Stomach (tissue), 19 donors: ENCODE results near the gene COMTD1. TPM values are rescaled to one million over a fixed set of nuclear protein-coding genes. Genes with fewer than 3 reads are reported as not detected.

Experiments used
- DNase-seq, 2 donors: peaks; one replicate each; pipeline versions ENCODE4 v3.0.0 to v3.0.0-alpha.2; 2013 to 2019
- H3K27ac ChIP-seq, 5 donors: fragments of 200-600 bp in 4 of 5; sonication (generic) in 4 of 5; one replicate each; pipeline ENCODE4 v1.5.1; 2013 to 2019; ENCODE audit warnings: mild to moderate bottlenecking in 1 of 5, moderate library complexity in 1 of 5
- H3K27me3 ChIP-seq, 3 donors: fragments of 200-600 bp; sonication (generic); one replicate each; pipeline ENCODE4 v1.5.1; 2017 to 2019; ENCODE audit warnings: mixed run types in 1 of 3
- H3K36me3 ChIP-seq, 4 donors: fragments of 200-600 bp; sonication (generic); 1 replicate in 3 of 4; 2 replicates in 1 of 4; pipeline ENCODE4 v1.5.1; 2016 to 2019
- H3K4me1 ChIP-seq, 4 donors: fragments of 200-600 bp; sonication (generic); one replicate each; pipeline ENCODE4 v1.5.1; 2016 to 2019
- H3K4me3 ChIP-seq, 4 donors: fragments of 200-600 bp; sonication (generic) in 3 of 4; one replicate each; pipeline ENCODE4 v1.5.1; 2016 to 2019; ENCODE audit warnings: mild to moderate bottlenecking in 1 of 4
- H3K9me3 ChIP-seq, 4 donors: fragments of 200-600 bp; sonication (generic); one replicate each; pipeline ENCODE4 v1.5.1; 2016 to 2019
- CTCF ChIP-seq, 7 experiments: fragments of 450-650 bp in 4 of 7; fragments of 200-600 bp in 3 of 7; sonication (generic) in 3 of 7; IDR thresholded peaks; one replicate each; pipeline ENCODE4 v1.5.1; 2016 to 2019; ENCODE audit warnings: antibody characterized with exemption in 7 of 7, control low read depth in 2 of 7, mild to moderate bottlenecking in 1 of 7
- EP300 ChIP-seq: sonication (generic); formaldehyde crosslinking; IDR thresholded peaks from one replicate; pipeline ENCODE4 v1.6.1; 2017; ENCODE audit warnings: antibody characterized with exemption
- POLR2A ChIP-seq, 4 donors: fragments of 450-650 bp; IDR thresholded peaks; one replicate each; pipeline ENCODE4 v1.6.1; 2016; ENCODE audit warnings: antibody characterized with exemption in 4 of 4, control low read depth in 2 of 4, mild to moderate bottlenecking in 1 of 4, moderate library complexity in 1 of 4
- POLR2AphosphoS5 ChIP-seq, 3 donors: sonication (generic); formaldehyde crosslinking; IDR thresholded peaks; one replicate each; pipeline ENCODE4 v1.6.1; 2016; ENCODE audit warnings: antibody characterized with exemption in 3 of 3
- WGBS, 5 donors: extraction: QIAGEN DNeasy Blood & Tissue Kit in 3 of 5; methylation state at CpG; one replicate each; pipeline versions ENCODE4 v1.1.5 to v1.1.7; 2013 to 2018; 5-methylcytosine and 5-hydroxymethylcytosine counted together
- intact Hi-C: fragments of 100-400 bp; cut with DNase I; formaldehyde crosslinking; loops from one replicate; pipeline ENCODE4 v1.15.1; 2023; ENCODE audit warnings: low total_unique reads
- long read RNA-seq, 10 donors: transcript quantifications; one replicate each; lab custom pipeline, GENCODE V29; 2026
- polyA plus RNA-seq, 3 donors: library from polyadenylated mRNA; stranded (reverse); fragments of 200-250 nt; gene quantifications; one replicate each; pipeline ENCODE4 v1.2.3, GENCODE V29; 2013
- total RNA-seq, 5 donors: library from RNA; depleted of rRNA; stranded (reverse); fragments of >200 nt; gene quantifications; one replicate each; pipeline versions ENCODE4 v1.1.0 to v1.2.3, GENCODE V29; 2014 to 2016
- donor health status: healthy with polysubstance abuse.
- donor health status: Bipolar disorder and iron deficiency.
- donor health status: healthy.

COMTD1 gene
- total RNA-seq (100 to 1,000 TPM in 2 of 5 donors, 10 to 100 TPM in 3; 15.4 to 446 (median 71.4) TPM), polyA plus RNA-seq (100 to 1,000 TPM; 119 to 173 (median 137) TPM)
- long read RNA-seq, donor 1, partial matches to known transcripts: 0 of 4 reads
- long read RNA-seq, donor 1, other reads (novel, unspliced or antisense): 0 of 4 reads
- long read RNA-seq, donor 2, transcript COMTD1-201 (7 exons, 976 nt): major isoform, 7 of 8 reads
- long read RNA-seq, donor 2, partial matches to known transcripts: 0 of 8 reads
- long read RNA-seq, donor 2, other reads (novel, unspliced or antisense): 0 of 8 reads
- long read RNA-seq, donor 3, partial matches to known transcripts: 0 of 4 reads
- long read RNA-seq, donor 3, other reads (novel, unspliced or antisense): 0 of 4 reads
- long read RNA-seq, donor 4: 0 reads
- long read RNA-seq, donor 5, transcript COMTD1-201 (7 exons, 976 nt): major isoform, 6 of 6 reads
- long read RNA-seq, donor 5, partial matches to known transcripts: 0 of 6 reads
- long read RNA-seq, donor 5, other reads (novel, unspliced or antisense): 0 of 6 reads
- long read RNA-seq, donor 6, transcript COMTD1-201 (7 exons, 976 nt): major isoform, 12 of 14 reads
- long read RNA-seq, donor 6, partial matches to known transcripts: 0 of 14 reads
- long read RNA-seq, donor 6, other reads (novel, unspliced or antisense): 0 of 14 reads
- long read RNA-seq, donor 7, partial matches to known transcripts: 0 of 5 reads
- long read RNA-seq, donor 7, other reads (novel, unspliced or antisense): 0 of 5 reads
- long read RNA-seq, donor 8: 0 reads
- long read RNA-seq, donor 9, transcript COMTD1-201 (7 exons, 976 nt): major isoform, 8 of 10 reads
- long read RNA-seq, donor 9, partial matches to known transcripts: 0 of 10 reads
- long read RNA-seq, donor 9, other reads (novel, unspliced or antisense): 0 of 10 reads
- long read RNA-seq, donor 10, partial matches to known transcripts: 0 of 2 reads
- long read RNA-seq, donor 10, other reads (novel, unspliced or antisense): 0 of 2 reads

- intact Hi-C loops: loop anchor here (10.0 kb wide), 1 partner anchor 131 kb away; a partner anchor contains a TSS
Measured at GRCh38 chr10:75235375-75236177, at the start of gene COMTD1. COMTD1 (minus strand) TSS chr10:75235957; CDS start chr10:75235928, 29 bp downstream.

DNA sequence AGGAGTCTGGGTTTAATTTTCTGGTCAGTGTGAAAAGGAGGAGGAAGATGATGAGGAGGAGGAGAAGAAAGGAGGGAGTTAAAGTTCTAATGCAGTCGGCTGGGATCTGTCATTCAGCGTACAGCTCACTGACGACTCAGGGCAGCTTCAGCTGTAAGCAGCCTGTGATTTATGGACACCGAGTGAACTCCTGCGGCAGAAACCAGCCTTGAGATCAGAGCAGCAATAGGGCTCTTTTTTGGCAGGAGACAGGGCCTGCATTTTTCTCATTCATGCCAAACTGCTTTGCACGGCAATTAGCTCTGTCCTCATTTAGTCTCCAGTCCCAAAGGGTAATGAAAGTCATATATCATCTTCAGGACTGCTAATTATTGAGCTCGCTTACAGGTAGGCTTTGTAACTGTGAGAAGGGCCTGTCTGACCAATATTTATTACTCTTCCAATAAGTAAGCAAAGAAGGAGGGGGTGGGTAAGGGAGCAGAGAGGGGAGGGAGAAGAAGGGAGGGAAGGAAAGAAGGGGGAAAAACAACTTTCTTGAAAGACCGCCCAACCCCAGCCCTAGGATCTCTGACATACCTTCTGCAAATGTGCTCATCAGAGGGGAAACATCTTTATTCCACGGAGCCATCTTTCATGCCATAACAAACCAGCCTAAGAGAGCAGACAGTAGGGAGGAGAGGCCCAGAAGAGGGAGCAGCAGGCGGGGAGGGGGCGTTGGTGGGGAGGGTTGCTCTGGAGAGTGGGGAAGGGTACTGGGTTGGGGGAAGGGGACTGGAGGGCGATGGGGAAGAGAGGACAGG, 48.1 kb upstream of the COMTD1 start:
- intact Hi-C loops: no loop called here
- no peak overlapping the region for H3K4me3 ChIP-seq
- H3K4me1 ChIP-seq: peaks cover 0 to 16% (median 7%) of the 10 kb centered on the region in 4 donors
- peak in 1 of 3 donors; percentile 17 for TF ChIP-seq POLR2AphosphoS5 (IDR thresholded peaks at IDR 0.05)
- no peak for TF ChIP-seq POLR2A (IDR thresholded peaks at IDR 0.05)
- WGBS, 5 donors: 49 to 61% (median 58%) methylated on average over 12 of the region's 12 CpGs
- H3K36me3 ChIP-seq: no peaks in the 10 kb centered on the region
- no peaks in the 10 kb centered on the region for H3K9me3 ChIP-seq
- H3K27me3 ChIP-seq: no peaks in the 10 kb centered on the region
- DNase-seq: peak in 1 of 2 donors; percentile 82
- peak overlapping the region in 1 of 5 donors; percentile 61 for H3K27ac ChIP-seq

More at GRCh38 chr10:75235375-75236177, at the start of gene COMTD1:
- TF ChIP-seq POLR2AphosphoS5 (IDR thresholded peaks at IDR 0.05): peak; percentile 12 to 74 (median 19)
- no peak for TF ChIP-seq POLR2A (IDR thresholded peaks at IDR 0.05)
- peak in 6 of 7 experiments; percentile 96 to 100 (median 100) for TF ChIP-seq CTCF (IDR thresholded peaks at IDR 0.05)
- no peak for TF ChIP-seq EP300
- H3K4me3 ChIP-seq: peak within 1 kb of the TSS; percentile 76 to 83 (median 78)
- peak; percentile 97 to 98 for DNase-seq
- 0 to 1% (median 0%) methylated on average over 14 to 76 of the region's 76 CpGs for WGBS, 5 donors
- no peaks in the 10 kb centered on the region for H3K9me3 ChIP-seq
- H3K36me3 ChIP-seq: peaks cover 17 to 31% (median 23%) of the 10 kb centered on the region in 4 donors
- H3K27ac ChIP-seq: peak within 1 kb of the TSS; percentile 86 to 97 (median 90)
- H3K4me1 ChIP-seq: peaks cover 18 to 30% (median 26%) of the 10 kb centered on the region in 4 donors
- no peaks in the 10 kb centered on the region for H3K27me3 ChIP-seq

DNA sequence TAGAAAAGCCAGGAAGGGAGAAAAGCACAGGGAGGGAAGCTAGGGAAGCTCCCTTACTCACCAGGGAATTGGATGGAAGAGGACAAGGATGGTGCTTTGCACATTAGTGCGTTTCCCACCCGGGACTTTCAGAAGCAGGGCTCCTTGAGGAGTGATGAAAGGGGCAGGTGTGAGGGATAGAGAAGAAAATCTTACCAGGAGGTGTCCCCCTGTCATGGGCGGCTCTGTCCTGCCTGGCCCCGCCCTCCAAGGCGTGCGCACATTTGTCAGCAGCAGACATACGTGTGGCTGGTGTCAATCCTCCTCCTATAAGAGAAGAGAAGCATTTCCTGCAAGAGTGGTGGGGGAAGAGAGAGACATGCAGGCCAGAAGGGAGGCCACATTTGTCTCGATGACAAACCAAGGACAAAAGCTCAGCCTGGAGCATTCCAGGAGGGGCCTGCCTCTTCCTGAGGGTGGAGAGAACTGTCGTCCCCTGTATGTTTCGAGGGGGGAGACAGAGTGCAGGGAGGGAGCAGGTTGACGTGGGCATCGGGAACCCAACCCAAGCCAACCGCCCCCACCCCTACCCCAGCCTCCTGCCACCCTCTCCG, 47.4 kb upstream of the COMTD1 start:
- Histone ChIP-seq H3K4me1 (peaks cover 0 to 16% (median 7%) of the 10 kb centered on the region in 4 donors), H3K9me3 (no peaks in the 10 kb centered on the region), H3K27me3 (no peaks in the 10 kb centered on the region), H3K27ac (peak overlapping the region in 1 of 5 donors; percentile 61), H3K4me3 (no peak overlapping the region), H3K36me3 (no peaks in the 10 kb centered on the region)
- TF ChIP-seq EP300 (no peak), POLR2A (IDR thresholded peaks at IDR 0.05) (no peak), POLR2AphosphoS5 (IDR thresholded peaks at IDR 0.05) (no peak), CTCF (IDR thresholded peaks at IDR 0.05) (no peak)
- DNase-seq: peak in 1 of 2 donors; percentile 46
- WGBS, 5 donors: 38 to 55% (median 48%) methylated on average over 14 of the region's 14 CpGs
- intact Hi-C loops: no loop called here
